GM18951 (cell line): ENCODE results near the gene FBLN1.
"Not testable (repeated sequence)": the region's sequence is repeated elsewhere in the genome, so short reads cannot be mapped to it uniquely, and the experiment has no call there.

Experiments
- POLR2A ChIP-seq: IDR thresholded peaks from 4 replicates; pipeline ENCODE4 v1.6.1; 2011; ENCODE audit warnings: mild to moderate bottlenecking; ENCODE audit not compliant: insufficient read length, insufficient read depth; ENCODE audit errors: extremely low read depth
- in situ Hi-C: fragments of 300-500 bp; cut with MboI; formaldehyde crosslinking; loops from one replicate; pipeline ENCODE4 v1.12.0; 2022; ENCODE audit warnings: low sequenced_read_pairs, mixed read lengths, inconsistent platforms; ENCODE audit not compliant: unreplicated experiment

Gene FBLN1

DNA sequence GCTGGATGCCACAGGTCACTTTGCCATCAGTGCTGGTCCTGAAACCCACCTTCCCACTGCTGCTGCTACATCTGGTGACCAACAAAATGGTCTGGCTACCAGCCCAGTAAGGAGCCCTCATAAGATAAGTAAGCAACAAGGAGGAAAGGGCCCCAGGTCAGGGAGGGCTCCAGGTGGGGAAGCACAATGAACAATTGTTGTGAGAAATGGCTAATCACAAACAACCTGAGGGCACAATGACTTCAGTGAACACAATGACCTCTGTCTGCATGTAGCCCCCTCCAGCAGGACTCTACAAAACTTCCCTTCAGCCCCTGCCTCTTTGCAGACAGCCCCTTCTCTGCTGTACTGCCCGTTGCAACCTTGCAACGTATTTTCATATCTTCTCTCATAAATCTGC, 19.4 kb upstream of the FBLN1 start:
- in situ Hi-C loops: no loop called here
- no peak for TF ChIP-seq POLR2A

GRCh38 chr22:45483918-45484499, 18.7 kb upstream of the FBLN1 start:
- in situ Hi-C loops: no loop called here
- no peak for TF ChIP-seq POLR2A

GRCh38 chr22:45484742-45485141, 17.9 kb upstream of the FBLN1 start:
- no peak for TF ChIP-seq POLR2A
- in situ Hi-C loops: no loop called here

DNA sequence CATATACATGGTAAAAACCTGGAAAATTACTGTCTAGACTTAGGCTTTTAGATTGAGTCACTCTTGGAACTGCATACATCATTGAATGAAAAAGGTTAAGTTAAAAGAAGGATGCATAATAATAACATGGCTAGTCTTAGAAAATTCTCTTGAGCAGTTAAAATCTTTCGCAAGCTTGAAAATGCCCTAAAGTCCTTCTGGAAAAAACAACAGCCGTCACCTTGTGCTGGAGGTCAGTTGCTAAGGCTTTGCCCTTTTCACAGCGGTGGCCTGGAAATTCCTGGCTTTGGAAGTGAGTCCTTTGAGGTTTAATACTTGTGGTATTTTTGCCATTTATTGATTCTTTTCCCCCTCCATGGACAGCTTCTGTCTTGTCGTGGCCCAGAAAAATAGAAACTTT, 17.4 kb upstream of the FBLN1 start:
- in situ Hi-C loops: no loop called here
- TF ChIP-seq POLR2A: no peak

DNA sequence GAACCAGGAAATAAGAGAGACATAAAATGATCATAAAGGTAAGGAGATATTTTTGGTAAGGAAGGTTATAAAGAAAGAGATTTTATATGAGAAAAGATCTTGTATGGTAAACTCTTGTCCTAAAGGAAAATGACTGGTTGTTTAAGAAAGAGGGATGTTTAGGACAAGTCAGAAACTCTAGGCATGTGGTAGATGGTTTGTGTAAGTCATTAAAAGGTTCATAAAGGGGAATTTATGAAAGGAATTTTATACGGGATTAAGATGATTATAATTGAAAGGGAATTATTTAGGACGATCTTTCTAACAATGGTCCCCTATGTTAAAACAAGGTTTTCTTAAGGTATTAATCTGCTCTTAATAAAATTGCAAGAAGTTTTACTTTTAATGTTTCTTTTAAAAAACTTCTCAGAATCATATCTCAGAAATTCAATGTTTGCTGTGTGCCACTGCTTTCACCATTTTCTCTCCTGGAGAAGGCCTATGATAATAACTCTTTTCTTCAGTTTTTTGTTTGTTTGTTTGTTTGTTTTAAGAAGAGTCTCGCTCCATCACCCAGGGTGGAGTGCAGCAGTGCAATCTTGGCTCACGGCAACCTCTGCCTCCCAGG, 13.8 kb upstream of the FBLN1 start:
- in situ Hi-C loops: no loop called here
- no peak for TF ChIP-seq POLR2A

- in situ Hi-C loops: no loop called here
- TF ChIP-seq POLR2A: no peak
These were observed 11.8 kb upstream of the FBLN1 start for GRCh38 chr22:45490836-45491235.

- in situ Hi-C loops: no loop called here
- no peak for TF ChIP-seq POLR2A
These were observed 10.8 kb upstream of the FBLN1 start for GRCh38 chr22:45491841-45492240.

- no peak for TF ChIP-seq POLR2A
- in situ Hi-C loops: no loop called here
These were observed 9.4 kb upstream of the FBLN1 start for GRCh38 chr22:45493286-45493771.

DNA sequence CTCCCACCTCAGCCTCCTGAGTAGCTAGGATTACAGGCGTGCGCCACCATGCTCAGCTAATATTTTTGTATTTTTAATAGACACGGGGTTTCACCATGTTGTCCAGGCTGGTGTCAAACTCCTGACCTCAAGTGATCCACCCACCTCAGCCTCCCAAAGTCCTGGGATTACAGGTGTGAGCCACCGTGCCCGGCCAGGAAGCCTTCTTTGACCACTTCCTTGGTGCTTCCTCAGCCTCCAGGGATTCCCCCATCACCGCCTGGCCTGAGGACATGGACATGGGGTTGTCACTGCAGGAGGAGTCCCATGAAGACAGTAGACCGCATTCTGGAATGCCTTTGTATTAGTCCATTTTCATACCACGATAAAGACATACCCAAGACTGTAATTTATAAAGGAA, 8.4 kb upstream of the FBLN1 start:
- in situ Hi-C loops: not testable (repeated sequence)

DNA sequence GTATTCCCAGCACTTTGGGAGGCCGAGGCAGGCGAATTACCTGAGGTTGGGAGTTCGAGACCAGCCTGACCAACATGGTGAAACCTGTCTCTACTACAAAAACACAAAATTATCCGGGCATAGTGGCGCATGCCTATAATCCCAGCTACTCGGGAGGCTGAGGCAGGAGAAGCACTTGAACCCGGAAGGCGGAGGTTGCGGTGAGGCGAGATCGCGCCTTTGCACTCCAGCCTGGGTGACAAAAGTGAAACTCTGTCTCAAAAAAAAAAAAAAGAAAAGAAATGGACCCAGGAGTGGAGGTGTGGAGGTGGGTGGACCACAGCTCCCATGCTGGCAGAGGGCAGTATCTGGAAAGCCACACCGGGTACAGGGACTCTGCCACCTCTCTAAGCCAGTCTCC, 7.1 kb upstream of the FBLN1 start:
- in situ Hi-C loops: not testable (repeated sequence)

DNA sequence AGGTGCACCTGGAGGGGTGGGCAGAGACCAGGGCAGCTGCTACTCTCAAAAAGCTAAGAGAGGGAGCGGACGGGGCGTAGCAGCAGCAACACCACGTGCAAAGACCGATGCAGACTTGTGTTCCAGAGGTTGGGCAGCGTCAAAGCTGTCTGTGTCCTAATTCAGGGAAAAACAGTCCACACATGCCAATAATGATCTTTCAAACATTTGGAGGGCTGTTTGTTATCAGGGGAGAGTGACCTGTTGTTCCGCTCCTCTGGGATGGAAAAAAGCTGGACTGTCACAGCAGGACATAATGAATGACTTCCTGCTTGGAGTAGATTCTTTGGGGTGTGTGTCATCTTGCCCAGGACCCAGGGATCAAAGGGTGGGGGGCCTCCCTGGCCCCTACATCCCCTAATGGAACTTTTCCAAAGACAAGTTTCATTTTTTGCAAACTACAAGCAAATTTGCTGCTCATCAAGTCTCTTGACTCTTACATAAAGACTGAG, 6.2 kb upstream of the FBLN1 start:
- no peak for TF ChIP-seq POLR2A
- in situ Hi-C loops: no loop called here

DNA sequence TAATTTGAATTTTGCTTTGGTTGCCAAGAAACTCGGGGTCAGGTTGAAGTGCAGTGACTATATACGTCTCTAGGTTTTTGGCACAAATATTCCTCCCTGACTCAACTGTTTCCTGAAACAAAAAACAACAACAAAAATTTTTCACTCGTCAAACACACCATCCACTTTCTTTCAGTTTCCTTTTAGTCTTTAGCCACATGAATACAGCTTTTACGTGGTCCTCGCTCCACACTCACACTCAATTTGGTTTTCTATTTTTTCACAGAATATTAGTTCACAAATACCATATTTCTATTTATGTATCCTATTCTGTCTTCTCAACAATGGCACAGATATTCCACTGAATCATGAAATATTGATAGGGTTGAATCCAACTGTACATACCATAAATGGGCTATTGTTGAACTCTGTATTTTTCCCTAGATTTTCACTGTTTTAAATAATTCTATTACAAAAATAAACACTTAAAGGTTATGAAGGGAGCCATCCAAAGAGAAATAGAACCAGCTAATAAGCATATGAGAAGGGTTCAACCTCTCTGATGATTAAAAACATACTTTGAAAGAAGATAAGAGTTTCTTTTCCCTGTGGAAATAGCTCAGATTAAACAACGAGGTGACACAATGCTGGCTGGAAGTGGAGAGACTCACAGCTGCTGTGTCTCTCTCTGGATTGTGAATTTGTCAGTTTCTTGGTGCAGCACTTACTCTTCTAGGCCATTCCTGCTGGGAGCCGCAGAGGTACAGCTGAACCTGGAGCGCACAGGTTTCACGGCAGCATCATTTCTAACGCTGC, 5.1 kb upstream of the FBLN1 start:
- TF ChIP-seq POLR2A: no peak
- in situ Hi-C loops: no loop called here

DNA sequence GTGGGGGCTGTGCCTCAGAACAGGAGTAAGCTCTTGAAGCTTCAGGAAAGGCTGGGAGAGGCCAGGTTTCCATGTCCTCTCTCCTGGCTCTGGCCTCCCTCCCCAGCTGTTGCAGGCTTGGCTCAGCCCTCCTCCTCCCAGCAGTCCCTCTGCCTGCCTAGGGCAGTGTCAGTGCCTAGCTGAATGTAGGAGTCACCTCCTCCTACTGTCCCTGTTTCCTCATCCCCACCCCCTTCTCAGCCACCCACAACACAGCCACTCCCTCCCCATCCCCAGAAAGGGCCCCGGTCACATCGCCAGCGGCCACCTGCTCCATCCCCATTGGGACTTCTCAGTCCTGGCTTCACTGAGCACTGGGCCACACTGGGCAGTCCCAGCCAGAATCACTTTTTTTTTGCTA, 2.9 kb upstream of the FBLN1 start:
- TF ChIP-seq POLR2A: no peak
- in situ Hi-C loops: no loop called here
